GM21529 (cell line): ENCODE measurements around the gene IGF1.

Experiments used
- ATAC-seq: cut with Tn5 transposase; IDR thresholded peaks from one replicate; pipeline ENCODE4 v1.9.1; 2021; ENCODE audit not compliant: unreplicated experiment

IGF1 gene

DNA sequence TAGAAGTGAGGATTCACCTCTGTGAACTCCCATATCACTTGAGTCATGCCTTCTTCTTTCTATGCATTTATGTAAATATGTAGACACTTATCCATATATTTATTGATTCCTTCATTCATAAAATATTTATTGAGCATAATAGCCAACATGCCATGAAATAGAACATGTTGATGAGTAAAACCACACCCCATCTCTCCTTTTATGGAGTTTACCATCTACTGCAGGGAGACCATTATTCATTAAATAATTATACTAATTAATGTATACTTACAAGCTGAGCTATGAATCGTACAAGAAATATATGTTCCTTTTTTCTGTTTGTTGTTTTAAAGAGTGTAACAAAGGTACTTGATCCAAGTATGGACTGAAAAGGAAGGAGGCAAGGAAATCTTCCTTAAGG lies 17.4 kb upstream of the IGF1 start:
- ATAC-seq: no peak

DNA sequence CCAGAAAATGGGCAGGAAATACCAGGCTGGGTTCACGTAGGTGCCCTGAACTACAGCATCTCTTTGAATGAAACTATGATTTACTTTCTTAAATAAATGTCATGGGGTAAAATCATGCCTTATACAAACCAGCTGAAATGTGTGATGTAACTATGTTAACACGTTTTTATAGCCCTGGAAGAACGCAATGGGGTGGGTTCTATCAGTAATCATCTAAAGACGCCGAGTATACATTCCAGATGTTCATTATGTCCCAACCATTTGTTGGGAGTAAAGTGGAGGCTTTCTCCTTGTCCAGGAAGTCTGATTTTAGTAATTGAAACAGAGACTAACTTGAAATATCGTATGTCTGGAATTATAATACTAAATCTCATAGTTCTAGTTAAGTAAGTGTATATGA lies 16.2 kb upstream of the IGF1 start:
- no peak for ATAC-seq

DNA sequence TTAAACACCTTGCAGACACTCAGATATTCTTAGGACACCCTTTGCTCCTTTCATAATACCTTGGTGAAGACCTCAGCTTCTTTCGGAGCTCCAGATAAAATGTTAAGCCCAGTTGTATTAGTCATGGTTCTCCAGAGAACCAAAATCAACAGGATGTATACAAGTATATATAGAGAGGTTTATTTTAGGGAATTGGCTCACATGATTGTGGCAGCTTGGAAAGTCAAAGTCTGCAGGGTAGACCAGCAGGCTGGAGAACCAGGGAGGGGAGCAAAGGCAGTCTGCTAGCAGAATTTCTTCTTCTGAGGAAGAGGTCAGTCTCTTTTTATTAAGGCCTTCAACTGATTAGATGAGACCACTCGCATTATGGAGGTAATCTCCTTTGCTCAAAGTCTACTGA lies 6.9 kb upstream of the IGF1 start:
- no peak for ATAC-seq

DNA sequence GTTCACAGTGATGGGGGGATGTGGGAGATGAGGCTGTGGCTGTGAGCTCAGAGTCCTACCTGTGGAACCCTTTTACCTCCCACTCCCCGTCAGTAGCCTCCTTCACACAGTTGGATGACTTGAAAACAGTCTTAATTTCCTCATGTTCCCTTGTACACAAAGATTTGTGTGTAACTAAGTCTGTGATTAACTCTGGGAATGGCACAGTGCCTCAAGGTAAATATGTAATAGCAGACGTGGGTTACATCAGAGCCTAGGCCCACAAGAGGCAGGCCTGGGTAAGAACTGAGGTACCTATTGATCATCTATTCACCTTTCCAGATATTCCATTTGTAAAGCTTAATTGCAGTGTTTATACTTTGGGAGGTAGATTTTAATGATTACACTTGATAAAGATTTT lies 5.8 kb upstream of the IGF1 start:
- ATAC-seq: no peak

DNA sequence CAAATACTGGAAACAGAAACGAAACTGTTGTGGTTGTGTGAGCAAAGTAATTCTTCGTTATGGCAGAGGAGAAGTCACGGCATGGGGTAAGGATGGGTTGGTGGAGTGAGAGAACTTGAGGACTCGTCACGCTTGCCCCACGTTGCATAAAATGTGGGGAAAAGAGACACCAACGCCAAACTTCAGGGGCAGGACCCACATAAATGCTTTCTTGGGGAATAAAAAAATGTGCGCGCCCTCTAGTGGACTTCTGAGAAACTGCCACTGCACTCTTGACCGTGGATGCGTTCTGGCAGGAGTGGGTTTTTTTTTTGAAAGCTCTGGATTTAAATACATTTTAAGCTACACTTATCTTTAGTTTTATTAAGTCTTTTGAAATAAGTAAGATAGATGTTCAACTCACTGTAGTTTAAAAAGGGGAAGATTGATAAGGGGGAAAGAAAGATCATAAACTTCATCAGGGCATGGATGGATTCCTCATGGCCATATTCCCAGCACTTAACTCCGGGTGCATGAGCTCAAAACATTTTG lies 4.1 kb upstream of the IGF1 start:
- peak; percentile 52 for ATAC-seq

DNA sequence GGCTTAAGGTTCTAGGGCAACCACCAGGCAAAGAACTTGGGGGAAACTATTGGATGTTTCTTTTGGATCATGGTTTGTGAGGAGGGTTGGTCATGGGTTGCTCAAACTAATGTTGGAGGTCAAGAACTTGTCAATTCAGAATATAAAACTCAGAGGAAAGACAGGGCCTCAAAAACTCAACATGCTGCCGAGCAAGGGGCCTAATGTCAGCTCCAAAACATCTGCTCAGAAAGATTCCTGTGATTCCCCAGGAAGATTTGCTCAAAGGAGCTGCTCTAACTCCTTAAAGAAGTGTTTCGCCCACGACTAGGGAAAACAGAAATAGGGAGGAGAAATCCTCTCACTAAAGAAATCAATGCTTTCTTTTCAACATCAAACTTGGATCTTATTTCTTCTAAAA lies 3.7 kb upstream of the IGF1 start:
- ATAC-seq: peak; percentile 6

DNA sequence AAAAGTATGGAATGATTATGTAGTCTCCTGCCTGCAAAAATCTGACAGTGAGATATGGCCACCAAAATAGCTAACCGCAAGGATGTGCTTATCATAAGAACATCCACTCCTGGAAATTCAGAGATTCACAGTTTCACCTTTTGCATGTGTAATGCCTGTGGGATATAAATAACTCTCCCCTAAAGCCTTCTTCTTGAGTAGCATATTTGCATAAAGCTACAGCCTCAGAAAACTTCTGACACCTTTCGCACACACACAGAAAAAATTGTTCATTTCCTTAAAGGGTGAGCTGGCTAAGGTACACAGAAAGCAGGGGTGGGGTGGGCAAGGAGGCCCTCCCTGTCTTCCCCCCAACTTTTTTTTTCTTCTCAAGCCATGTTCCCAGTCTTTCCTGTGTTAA lies 3.1 kb upstream of the IGF1 start:
- peak; percentile 65 for ATAC-seq

DNA sequence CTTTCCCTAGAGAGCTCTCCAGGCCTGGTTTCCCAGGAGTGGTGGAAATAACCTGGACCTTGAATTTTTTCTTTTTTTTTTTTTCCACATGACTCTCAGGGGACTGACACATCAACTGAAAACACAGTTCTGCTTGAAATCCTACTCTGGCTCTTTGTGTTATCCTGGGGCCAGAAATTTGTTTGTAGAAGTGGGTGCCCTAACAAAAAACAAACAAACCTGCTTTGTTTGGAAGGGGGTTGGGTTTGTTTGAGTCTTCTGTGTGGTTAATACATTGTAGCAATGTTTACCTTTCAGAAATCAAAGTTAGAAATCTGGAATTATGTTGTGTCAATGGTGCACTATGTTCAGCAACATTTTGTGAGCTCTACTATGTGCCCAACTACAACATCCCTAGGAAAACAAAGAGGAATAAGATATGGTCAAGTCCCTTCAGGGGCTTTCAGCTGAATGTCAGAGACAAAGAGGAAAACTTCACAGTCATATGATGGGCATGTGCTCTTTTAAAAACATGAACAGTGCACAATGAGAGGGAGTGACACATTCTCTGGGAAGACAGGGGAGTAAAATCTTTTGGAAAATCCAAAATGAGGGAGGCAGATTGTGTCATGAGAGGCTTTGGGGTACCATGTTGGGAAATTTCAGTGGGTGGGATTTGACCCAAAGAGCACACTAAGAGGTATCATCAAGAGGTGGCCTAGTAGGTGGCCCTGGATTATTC lies 1.5 kb upstream of the IGF1 start:
- ATAC-seq: no peak

DNA sequence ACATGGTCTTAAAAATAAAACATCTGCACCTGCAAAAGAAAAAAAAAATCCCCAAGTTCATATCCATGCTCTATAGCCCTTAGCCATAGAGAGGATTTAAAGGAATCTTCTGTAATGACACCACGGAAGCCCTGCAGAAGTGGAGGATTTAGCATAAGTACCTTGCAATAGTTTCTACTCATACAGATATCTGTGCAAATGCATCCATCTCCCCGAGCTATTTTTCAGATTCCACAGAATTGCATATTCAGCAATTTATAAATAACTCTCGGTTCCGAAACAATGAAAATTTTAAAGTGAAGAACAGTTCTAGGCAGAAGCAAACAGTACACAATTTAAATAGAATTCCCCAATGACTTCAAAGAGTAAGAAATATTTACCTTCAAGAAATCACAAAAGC lies 424 bp downstream of the IGF1 start:
- no peak for ATAC-seq

DNA sequence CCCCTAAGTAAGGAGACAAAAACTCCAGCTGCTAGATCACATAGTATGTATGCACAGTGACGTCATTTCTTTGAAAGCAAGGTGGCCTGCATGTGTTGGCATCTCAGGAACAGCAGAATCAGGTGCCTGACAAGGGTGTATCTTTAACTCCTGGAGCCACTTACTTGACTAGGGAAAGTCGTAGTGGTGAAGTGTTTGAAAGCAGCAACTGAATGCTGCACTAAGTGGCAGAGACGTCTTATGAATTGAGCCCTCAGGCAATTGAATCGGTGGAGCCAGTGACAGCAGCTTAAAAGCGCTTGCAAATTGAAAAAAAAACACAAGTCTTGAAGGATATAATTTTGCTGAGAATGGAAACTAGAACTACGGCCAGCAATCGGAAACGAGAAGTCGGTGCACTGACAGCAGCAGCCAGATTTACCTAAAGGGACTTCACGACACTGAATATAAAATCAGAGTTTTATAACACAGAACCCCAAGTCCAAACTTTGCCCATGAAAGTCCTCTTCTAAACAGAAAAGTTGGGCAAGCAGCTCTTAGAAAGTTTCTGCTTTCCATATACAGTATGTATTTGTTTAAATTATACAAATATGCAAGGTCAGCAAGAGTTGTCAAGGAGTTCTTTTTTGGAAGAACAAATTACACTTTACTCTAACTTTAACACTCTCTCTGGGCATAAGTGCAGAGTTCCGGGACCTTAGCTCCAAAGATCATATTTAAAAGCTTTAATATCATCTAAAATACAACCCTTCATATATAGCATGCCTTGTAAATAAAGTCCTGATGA lies 1.1 kb downstream of the IGF1 start:
- ATAC-seq: peak; percentile 34

DNA sequence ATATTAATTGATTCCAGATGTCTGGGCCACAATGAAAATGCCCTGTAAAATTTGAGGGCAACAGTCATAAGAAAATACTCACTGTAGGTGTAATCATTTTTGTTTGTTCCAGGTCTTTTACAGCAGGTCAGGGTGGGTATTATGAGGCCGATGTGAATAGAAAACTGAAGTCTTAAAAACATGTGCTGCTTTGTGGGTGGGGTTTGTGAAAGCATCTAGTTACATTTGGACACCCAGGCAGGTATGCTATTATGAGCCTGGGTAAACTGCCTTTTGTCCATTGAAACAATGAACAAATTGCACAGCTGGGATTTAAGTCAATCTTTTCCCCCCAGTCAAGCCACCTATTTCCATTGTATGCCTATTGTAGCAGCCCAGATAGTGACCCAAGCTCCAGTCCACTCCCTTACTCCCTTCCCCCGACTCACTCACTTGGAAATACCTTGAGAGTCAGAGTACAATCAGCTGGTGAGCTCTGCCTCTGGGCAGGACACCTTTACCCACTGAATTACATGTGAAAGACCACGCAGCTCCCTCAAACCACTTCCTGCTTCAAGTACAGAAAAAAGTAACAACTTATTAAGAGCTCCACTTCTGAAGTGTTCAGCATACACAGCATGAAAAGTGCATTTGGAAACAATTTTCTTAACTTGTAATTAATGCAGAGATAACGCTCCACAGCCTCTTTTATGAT lies 1.8 kb downstream of the IGF1 start:
- ATAC-seq: peak; percentile 62

DNA sequence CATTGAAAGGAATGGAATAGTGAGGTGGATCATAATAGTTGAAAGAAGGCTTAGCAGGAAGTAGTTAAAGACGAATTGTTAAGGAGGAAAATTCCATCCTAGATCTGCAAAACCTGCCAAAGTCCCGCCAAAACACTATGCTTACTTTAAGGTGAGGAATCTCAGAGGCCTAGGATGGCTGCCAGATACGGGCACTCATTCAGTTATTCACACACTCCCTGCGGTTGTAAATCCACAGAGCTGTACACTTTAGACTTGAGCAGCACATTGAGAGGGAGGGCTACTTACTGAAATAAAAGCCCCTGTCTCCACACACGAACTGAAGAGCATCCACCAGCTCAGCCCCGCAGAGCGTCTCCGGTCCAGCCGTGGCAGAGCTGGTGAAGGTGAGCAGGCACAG lies 5.0 kb downstream of the IGF1 start:
- no peak for ATAC-seq

DNA sequence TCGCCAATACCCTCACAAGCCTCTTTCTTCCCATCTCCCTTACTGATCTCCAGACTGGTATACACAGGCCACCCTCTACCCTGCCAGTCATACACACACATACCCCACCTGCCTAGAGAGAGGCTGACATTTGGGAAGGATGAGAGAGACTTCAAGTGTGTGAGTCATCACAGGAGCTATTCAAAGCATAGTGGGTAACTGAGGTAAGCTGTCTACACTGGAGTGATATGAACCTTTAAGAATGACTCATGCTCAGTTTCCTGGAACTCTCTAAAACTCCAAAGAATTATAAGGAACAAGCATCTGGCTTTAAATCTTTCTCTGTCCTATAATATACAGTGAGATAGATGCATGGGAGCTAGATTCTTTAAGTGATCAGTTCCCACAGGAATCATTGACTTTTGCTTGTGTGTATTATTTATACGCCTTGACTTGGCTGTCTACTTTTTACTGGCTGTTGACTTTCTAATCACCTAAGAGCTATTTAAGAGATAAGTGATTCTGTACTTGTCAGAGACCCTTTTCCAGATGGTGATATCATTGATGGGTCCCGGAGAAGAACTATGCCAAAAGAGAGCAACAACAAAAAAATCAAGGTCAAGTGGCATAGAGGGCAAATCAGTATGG lies 5.8 kb downstream of the IGF1 start:
- ATAC-seq: no peak

DNA sequence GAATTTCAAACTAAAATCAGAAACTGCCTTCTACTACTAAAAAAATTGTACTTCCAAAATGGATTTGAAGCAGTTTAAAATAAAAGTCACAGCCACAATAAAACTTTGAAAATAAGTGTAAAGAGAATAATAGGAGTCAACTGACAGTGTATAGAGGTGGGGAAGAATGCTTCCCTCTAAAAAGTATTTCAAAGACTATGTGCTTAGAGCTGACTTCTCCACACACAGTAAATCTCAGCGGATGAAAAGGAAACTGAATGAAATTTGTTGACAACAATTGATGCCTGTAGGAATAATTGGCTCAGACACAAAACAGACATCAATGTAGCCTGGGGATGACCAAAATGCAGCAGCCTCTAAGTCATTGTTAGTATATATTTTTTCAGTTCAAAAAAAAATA lies 7.9 kb downstream of the IGF1 start:
- ATAC-seq: no peak

DNA sequence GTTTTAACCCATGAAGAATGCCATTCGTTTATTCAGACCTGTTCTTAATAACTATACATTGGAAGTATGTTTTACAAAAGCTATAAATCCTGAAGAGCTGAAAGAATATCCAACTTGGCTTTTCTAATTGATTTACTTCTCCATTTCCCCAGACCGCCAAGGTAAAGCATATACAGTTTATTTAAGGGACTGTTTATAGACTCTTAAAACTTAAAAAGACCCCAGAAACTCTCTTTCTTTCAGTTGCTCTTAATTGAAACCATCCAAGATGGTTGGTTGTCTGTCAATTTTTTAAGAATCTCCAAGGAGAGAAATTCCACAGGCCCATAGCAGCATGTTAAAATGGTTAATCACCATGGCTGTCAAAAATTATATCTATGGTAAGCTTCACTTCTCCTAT lies 8.8 kb downstream of the IGF1 start:
- no peak for ATAC-seq

DNA sequence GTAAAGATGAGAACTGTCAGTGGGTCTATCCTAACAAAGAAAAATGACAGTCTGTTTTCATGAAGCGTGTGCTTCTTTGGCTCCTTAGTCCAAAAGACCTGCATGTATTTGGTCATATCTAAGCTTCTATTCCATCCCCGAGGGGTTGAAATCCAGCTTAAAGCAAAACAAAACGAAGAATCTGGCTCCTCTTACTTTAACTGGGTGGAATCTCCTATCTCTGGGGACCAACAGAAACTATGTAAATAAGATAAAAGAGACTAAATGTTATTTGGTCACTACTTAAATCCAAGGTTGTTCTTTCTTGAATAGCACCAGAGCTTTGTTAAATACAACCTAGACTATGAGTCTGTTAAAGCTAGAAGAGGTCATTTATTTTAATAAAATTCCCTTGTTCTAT lies 9.4 kb downstream of the IGF1 start:
- ATAC-seq: no peak

DNA sequence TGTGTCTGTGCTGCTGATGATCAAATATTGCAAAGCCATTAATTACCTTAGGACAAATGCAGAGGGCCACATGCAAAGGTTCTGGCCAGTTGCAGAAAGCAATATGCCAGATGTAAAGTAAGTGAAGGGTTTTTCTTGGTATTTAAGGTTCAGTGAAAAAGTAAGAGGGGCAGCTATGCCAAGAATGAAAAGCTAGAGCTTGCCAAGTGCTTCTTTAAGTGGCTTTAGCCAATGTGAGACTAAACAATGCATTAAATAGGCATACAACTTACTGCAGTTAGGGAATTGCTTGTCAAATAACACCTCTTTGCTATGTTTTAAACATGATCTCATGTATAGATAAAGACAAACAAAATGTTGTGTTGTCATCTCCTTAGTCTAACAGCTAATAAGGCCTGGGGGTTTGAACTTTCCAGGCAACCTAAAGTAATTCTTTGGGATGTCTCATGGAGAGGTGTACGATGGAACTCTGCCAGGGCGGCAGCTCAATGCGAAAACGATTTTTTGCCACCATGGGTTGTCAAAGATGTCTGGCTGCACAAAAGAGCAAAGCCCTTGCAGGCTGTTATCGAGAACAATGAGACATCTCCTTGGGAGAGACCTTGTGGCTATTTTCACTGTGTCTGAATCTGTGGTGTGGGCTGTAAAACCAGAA lies 12.0 kb downstream of the IGF1 start:
- no peak for ATAC-seq

DNA sequence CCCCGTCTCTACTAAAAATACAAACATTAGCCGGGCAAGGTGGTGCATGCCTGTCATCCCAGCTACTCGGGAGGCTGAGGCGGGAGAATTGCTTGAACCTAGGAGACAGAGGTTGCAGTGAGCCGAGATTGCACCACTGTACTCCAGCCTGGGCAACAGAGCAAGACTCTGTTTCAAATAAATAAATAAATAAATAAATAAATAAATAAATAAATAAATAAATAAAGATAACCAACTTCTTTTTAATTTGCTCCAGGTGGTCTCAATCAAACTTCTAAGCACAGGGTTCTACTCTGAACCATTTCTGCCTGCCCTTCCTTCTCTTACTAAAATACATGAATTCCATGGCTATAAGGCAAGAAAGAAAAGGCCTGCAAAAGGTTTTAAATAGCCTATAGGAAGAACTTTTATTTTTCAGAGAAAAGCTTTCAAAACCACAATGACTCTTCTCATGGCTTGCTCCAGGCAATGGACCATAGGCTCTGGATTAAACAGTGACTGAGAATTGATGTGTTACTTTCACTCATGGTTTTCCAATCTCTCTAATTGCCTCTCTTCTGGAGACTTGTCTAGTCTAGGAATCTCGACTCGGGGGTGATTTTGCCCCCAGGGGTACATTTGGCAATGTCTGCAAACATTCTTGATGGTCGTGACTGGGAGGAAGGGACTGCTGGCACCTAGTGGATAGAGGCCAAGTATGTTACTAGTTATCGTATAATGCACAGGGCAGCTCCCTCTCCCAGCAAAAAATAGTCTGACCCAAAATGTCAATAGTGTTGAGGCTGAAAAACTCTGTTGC lies 14.4 kb downstream of the IGF1 start:
- ATAC-seq: no peak

DNA sequence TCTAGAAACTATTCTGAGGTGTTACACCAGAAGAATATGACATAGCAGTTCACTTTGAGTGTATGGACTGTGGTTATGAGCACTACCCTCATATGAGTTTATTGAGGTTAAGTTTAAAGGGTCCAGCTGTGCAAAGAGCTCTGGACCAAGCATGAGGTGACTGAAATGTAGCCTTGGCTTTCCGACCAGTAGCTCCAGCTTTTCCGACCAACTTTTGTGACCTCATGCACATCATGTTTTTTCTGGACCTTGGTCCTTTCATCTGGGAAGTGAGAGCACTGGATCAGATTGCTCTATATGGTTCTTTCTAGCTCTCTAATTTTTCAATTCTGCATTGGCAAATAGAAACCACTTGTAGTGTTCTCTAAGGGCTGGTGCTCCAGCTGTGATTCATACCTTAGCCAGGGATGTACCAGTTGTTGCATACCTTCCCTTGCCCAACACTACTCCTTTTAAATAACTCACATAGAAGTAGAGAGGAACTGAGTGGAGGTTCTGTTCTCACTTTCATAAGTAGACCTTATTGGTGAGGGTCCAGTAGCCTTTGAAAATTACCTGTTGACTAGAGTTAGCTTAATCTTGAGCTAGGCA lies 16.6 kb downstream of the IGF1 start:
- no peak for ATAC-seq
